ENCODE measurements around the gene TRIML1.
A peak's percentile ranks its signal among the peaks of the same experiment; 100 is the strongest.

The TRIML1 gene, protein sequence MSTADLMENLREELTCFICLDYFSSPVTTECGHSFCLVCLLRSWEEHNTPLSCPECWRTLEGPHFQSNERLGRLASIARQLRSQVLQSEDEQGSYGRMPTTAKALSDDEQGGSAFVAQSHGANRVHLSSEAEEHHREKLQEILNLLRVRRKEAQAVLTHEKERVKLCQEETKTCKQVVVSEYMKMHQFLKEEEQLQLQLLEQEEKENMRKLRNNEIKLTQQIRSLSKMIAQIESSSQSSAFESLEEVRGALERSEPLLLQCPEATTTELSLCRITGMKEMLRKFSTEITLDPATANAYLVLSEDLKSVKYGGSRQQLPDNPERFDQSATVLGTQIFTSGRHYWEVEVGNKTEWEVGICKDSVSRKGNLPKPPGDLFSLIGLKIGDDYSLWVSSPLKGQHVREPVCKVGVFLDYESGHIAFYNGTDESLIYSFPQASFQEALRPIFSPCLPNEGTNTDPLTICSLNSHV

DNA sequence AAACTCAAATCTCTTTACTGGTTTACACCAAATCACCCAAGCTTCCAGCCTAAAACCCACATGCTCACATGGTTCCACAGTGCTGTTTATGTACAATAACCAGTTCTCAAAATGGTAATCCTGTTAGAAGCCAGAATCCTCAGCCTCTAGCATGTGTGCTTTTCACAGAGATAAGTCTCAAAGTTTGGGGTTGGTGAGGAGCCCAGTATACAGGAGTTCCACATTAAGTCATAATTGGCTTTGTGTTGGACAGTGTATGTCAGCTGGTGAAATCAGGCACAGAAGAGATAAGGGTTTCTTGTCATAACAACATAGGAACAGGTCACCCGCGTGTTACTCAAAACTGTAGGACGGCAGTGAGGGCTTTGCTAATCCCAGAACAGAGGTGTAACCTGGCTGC lies at the start of gene TRIML1:
Gene TRIML1, plus strand, starts transcription at position 301 of the 400 bp plus-strand sequence. CDS start 118 bp downstream, outside the sequence.
- DNase-seq (ENCODE audit: low spot score) = no peak

DNA sequence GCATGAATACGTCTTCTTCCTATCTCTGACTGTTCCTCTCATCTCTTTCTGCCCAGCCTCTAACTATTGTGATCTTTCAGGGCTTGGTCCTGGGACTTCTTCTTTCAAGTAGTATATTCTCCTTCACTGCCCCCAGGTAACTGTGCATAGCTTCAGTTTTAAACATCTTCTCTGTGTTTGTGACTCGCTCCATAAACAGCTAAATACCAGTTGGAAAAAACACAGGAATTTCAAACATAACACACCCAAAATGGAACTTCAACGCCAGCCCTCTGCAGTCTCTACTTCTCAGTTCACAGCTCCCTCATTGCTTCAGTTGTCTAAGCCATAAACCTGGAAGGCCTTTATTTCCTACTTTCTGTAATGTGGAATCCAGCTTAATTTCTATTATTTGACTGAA lies 46.4 kb upstream of the TRIML1 start:
- DNase-seq (ENCODE audit: low spot score) = no peak

DNA sequence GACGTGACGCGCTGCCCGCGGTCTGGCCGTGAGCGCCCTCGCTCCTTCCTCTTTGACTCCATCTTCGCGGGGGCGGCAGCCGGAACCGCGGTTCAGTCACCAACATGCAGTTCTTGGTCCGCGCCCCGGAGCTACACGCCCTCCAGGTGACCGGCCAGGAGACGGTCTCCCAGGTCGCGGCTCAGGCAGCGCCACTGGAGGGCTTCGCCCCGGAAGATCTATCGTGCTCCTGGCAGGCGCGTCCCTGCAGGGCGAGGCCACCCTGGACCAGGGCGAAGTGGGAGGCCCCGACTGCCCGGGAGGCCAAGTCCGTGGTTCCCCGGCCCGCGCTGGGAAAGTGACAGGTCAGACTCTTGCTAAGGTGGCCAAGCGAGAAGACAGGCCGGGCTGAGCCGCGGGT lies 32.8 kb upstream of the TRIML1 start:
- DNase-seq (ENCODE audit: low spot score) = no peak

DNA sequence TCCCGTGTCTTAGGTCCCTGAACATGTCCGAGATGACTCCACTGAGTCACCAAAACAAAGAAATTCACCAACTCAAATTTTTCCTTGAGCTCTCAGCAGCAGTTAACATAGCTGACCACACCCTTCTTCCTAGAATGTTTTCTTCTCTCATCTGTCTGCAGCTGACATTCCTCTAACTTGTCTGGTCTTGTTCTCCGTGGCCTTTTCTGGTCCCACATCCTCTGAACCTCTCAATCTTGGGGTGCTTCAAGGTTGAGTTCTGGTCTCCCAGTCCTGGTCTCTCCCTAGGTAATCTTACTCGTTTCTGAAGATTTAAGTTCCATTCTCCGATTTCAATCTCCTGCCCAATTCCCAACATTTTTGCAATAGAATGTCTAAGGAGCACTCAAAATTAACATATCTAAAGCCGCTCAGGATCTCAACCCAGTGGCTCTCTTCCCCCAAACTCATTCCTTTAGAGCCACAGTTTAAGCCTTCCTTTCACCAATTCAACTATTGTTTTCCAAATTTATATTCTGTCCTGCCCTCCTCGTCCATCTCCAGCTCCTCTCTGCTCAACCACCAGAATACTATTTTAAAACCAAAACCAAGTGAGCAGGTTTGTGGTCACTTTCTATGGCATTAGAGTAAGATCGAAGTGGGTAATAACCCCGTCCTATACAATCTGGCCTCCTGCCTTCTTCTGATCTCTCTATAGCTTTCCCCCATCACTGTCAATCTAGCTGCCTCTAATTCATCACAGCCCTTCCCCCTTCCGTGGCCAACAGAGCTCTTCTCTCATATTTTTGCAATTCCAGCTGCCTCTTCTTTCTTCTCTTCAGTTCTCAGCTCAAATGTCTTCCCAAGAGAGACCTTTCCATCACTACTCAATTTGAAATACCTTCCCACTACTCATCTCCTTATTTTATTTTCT lies 31.1 kb upstream of the TRIML1 start:
- DNase-seq (ENCODE audit: low spot score) = no peak

DNA sequence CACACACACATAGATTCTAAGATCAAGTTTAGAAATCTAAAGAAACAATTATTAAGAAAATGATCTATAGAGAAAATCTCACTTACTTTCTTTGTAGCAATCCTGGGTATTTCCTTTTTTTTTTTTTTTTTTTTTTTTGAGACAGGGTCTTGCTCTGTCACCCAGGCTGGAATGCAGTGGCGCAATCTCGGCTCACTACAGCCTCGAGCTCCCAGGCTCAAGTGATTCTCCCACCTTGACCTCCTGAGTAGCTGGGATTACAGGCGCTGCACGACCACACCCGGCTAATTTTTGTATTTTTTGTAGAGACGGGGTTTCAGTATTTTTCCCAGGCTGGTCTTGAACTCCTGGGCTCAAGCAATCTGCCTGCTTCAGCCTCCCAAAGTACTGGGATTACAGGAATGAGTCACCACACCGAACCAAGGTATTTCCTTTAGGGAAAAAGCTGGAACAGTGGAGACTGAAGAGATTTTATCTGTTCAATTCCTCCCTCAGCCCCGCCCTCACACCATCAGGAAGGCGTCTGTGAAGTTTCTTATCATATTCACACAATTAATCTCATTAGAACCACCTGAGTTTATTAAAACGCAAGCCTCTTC lies 30.0 kb upstream of the TRIML1 start, which contains the start of gene TRIML2:
Gene TRIML2, minus strand, starts transcription at position 447 of the 599 bp plus-strand sequence. CDS start 4,235 bp downstream, outside the sequence.
- DNase-seq (ENCODE audit: low spot score) = no peak

DNA sequence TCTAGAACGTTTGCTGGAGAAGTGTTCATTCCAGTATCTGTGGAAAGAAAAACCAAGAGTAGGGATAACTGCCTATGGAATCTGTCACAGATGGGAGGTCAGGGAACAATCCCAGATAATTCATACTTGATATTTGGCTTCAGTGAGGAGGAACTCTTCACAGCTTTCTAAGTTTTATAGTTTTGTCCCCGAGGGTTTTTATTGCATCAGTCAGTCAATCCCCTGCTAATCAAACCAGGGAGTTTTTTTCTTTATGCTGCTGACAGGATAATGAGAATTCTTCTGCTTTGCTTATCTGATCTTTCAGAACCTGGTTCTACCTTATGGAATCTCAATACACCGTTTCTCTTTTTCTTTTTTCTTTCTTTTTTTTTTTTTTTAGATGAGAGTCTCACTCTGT lies 29.2 kb upstream of the TRIML1 start:
- DNase-seq (ENCODE audit: low spot score) = no peak

DNA sequence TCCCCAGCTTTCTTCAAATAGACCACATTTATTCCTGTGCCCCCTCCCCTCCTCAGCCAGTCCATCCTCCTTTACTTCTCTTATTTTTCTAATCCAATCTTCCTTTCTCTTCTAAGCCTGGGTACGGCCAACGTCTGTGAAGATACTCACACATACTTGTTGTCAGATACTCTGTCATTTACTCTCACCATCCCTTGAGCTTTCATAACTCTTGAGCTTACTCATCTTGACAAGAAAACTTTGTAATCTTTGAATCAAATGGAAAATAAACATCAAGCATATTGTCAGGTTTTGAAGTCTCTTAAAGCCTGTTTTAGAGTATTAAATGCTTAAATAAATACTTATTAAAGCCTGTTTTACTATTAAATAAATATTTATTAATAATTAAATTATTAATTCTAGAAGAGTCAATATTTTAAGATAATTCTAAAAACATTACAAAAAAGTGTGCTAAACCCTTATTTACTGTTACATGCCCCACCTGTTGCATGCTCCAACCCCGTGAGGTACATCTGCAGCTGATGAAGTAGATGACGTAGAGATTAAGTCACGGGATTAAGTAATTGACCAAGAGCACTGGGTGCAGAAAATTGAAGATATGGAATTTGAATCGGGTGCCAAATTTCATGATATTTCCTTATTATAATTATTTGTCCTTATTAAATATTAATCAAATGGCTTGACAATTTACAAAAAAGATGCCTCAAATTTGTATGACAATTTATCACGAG lies 28.3 kb upstream of the TRIML1 start:
- no peak for DNase-seq (ENCODE audit: low spot score)

DNA sequence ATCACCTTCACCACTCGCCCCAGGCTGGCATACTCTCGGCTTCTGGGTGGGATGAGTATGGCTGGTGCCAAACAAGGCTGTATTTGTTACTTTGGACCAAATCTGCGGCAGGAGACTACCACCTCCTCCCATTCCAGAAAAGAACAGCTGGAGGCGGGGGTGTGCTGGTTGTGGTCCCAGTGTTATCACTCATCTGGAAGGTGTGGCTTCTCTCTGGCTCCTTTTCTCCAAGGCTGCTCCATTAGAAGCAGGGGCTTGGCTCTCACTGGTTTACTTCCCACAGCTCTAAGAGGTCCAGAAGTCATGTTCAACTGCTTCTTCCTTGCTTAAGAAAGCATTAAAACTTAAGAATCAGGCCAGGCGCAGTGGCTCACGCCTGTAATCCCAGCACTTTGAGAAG lies 27.3 kb upstream of the TRIML1 start:
- DNase-seq (ENCODE audit: low spot score) = no peak

DNA sequence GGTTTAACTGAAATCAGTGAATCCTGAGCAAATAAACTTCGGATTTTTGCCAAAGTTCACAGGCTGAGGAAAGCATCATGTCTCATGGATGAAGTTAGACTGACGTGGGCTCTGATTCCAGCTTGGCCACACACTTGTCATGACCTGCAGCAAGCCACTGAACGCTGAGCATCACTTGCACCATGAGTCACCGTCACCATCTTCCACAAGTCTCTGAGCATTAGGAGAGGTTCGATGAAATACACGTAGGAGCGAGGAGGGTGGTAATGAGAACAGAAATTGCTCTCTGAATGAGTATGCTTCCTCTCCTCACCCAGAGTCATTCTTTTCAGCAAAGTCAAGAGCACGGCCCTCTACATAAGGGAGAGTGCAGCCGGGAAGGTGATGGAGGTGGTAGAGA lies 26.1 kb upstream of the TRIML1 start:
- DNase-seq (ENCODE audit: low spot score) = no peak

DNA sequence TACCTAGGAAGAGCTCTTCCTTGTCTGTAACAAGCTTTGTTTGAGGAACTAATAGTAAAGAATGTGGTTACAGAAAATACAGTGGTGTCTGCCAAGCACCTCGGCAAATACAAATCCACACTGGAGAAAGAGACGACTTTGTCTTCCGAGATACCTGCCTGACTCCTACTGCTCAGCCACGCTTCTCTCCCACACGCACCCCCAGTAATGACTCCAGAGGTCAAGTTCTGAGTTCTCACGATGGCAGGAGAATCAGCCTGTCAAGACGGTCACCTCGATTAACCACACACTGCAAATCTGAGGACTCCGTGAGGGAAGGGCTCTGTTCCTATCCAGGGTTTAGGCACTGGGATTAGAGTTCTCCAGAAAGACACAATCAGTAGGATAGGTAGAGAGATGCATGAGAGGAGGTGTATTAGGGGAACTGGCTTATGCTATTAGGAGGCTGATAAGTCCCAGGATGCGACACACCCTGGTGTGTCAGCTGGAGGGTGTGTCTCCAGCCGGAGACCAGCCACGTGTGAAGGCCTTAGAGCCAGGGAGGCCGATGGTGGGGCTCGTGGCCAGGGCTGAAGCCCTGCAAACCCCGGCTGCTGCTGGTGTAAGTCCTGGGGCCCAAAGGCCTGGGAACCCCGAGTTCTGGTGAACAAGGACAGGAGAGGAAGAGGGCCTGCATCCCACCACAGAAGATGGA lies 21.5 kb upstream of the TRIML1 start:
- DNase-seq (ENCODE audit: low spot score) = no peak

DNA sequence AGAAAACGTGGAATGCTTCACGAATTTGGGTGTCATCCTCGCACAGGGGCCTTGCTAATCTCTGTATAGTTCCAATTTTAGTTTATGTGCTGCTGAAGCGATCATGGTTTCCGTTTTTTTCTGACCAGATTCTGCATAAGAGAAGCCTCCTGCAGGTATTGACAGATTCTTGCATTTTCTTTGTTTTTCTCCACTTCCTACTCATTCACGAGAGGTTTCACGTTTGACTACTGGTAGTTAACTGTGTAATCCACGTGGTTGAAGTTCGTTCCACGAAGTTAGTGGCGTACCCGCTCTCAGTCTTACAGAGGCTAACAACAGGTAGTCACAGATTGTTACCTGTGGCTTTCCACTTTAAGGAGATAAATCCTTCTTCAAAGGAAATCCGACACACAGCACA lies 17.7 kb upstream of the TRIML1 start:
- DNase-seq (ENCODE audit: low spot score) = no peak

DNA sequence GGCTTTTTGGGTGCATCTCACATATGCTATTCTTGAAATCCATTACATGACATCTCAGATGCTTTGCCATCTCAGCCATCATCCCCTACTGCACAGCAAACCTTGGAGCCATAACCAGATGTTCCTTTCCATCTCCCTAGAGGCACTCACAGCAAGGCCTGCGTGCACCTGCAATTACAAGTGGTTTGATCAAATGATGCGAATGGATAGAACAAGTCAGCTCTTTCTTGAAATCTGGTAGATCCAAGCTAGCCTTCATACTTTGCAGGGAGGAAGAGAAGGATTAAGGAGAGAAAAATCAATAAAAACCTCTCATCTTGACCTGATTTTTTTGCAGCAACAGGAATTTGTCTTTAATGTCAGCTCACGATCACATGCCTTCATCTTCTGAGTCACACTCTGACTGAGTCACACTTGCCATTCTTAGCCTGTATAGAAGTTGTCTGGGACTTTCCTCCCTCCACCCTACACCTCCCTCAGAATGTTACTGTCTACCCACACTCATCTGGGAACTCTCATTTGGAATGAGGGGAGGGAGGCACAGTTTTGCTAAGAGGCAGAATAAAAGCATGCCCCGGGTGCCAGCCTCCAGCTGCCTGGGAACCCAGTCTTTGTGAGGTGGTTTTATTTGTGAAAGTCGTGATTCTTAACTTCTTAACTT lies 11.9 kb upstream of the TRIML1 start:
- DNase-seq (ENCODE audit: low spot score) = no peak

DNA sequence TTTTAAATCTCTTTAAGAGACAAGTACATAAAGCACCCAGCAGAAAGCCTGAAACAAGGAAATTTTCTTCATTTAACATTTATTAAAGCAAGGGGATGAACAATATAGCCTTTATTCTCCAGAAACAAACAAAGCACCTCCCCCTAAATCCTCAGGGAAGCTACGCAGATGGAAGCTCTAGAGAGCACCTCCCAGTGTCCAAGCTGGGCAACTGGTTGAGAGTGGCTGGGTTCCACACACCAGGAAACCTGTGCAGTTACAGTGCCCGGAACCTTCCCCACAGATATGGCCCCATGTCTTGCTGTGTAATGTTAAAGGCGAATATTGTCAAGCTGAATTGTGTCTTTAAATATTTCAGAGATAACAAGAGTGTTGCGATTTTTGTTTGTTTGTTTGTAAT lies 8.9 kb upstream of the TRIML1 start:
- peak; percentile 38 for DNase-seq (ENCODE audit: low spot score)

DNA sequence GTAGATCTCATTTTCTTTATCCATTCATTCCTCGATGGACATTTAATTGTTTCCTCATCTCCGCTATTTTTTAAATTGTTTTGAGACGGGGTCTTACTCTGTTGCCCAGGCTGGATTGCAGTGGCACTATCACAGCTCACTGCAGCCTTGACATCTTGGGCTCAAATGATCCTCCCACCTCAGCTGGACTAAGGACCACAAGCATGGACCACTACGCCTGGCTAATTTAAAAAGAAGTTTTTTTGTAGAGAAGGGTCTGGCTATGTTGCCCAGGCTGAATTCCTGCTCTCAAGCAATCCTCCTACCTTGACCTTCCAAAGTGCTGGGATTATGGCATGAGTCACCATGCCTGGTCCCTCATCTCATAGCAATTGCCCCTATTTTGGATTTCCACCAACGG lies 7.0 kb upstream of the TRIML1 start:
- no peak for DNase-seq (ENCODE audit: low spot score)

DNA sequence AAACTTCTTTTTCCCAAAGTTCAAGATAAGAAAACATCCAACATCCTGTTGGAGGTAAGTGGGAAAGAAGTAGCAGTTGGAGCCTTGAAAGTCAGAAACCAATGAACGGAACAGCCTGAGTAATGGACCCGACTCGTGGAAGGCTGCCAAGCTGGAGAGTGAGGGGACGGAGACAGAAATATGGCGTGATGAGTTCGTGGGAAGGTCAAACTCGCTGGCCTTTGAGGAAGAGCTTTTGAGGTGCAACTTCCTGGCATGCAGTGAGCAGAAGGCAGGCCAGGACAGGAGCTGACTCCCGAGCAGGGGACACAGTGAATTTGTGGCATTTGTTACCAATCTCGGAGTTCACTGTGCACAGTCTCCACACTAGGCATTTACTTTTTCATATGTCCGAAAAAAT lies 1.0 kb upstream of the TRIML1 start:
- no peak for DNase-seq (ENCODE audit: low spot score)

DNA sequence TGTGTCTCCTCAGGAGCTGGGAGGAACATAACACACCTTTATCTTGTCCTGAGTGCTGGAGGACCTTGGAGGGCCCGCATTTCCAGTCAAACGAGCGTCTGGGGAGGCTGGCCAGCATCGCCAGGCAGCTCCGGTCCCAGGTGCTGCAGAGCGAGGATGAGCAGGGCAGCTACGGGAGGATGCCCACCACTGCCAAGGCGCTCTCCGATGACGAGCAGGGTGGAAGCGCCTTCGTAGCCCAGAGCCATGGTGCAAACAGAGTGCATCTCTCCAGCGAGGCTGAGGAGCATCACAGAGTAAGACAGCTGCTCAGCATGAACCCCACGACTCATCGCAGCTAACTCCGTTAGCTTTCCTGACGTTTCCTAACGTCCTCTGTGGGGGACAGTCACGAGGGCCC lies 430 bp downstream of the TRIML1 start:
- no peak for DNase-seq (ENCODE audit: low spot score)

DNA sequence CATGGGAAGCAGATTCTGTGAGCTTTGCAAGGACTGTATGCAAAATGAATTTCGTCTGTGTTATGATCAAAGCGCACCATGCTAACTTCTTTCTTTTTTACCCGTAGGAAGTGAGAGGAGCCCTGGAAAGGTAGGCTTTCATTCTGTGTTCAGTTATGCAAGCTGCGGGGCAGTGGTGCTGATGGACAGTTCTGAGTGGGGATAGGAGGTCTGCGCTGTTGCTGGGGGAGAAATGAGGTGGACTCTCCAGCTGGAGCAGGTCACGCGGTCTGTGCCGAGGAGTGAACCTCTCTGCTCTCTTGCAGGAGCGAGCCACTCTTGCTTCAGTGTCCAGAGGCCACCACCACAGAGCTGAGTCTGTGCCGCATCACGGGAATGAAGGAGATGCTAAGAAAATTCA lies 4.5 kb downstream of the TRIML1 start:
- DNase-seq (ENCODE audit: low spot score) = no peak

DNA sequence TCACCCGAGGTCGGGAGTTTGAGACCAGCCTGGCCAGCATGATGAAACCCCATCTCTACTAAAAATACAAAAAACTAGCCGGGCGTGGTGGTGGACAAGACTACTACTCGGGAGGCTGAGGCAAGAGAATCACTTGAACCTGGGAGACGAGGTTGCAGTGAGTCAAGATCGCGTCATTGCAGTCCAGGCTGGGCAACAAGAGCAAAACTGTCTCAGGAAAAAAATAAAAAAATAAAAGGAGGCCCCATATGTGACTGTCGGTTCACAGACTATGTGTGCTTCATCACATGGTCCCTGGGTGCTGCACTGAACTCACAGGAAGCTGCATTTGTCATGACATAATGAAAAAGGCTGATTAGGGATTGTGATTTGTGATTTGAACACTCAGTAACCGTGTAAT lies 6.4 kb downstream of the TRIML1 start:
- no peak for DNase-seq (ENCODE audit: low spot score)

DNA sequence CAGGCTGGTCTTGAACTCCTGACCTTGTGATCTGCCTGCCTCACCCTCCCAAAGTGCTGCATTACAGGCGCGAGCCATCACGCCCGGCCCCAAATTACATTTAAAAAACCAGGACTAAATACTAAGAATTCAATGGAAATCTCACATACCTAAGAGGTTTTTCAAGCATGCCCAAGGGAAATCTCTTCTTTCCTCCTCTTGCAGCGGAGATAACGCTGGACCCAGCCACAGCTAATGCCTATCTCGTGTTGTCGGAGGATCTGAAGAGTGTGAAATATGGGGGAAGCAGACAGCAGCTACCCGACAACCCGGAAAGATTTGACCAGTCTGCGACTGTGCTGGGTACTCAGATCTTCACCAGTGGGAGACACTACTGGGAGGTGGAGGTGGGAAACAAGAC lies 7.4 kb downstream of the TRIML1 start:
- no peak for DNase-seq (ENCODE audit: low spot score)

DNA sequence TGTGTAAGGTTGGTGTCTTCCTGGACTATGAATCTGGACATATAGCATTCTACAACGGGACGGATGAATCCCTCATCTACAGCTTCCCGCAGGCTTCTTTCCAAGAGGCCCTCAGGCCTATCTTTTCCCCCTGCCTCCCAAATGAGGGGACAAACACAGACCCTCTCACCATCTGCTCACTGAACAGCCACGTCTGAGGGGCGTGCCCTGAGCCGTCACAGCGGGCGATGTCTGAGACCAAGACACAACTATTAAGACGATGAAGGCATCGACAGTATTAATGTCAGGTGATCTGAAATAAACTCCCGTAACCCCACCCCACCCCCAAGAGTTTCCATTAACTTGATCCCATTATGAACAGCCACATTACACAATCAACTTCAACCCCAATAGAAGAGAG lies 7.9 kb downstream of the TRIML1 start:
- DNase-seq (ENCODE audit: low spot score) = no peak

DNA sequence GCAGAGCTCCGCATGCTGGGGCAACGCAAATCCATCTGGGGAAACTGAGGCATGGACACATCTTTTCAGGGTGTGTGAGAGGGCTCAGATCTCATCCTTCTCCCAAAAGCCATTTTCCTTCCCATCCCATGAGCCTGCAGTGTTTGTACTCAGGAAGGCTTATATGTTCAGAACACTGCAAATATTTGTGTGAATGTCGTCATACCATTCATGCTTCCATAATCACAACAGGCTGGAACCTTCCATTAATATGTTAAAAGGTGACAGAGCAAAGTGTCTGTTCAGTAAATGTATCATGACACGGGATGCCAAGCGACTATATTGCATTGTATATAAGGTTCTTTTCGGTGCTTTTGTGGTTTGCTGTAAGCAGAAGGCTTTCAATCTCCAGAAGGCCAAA lies 8.5 kb downstream of the TRIML1 start:
- DNase-seq (ENCODE audit: low spot score) = no peak
